ENCODE data around the gene C1orf21. TPM values are rescaled to one million over a fixed set of nuclear protein-coding genes. Genes with fewer than 3 reads are reported as not detected.

Gene C1orf21
- total and polyA plus RNA-seq, 9 donors, result 36.9 to 51.3 (median 44.3) TPM

- H3K27ac ChIP-seq (ENCODE audit: low read length), result no peak overlapping the region
- no peaks in the 10 kb centered on the region for H3K27me3 ChIP-seq (ENCODE audit: control insufficient read depth, insufficient read depth, low read length)
- WGBS (ENCODE audit: insufficient coverage), result 67% methylated on average over 1 of the region's 6 CpGs
- H3K4me3 ChIP-seq (ENCODE audit: low read length), result no peak overlapping the region
- H3K36me3 ChIP-seq (ENCODE audit: control insufficient read depth, insufficient read depth, low read length), result no peaks in the 10 kb centered on the region
- no peaks in the 10 kb centered on the region for H3K9me3 ChIP-seq (replicated peaks; ENCODE audit: control insufficient read depth, low read depth, low read length)
- peak; percentile 67 for DNase-seq
- peaks cover 8% of the 10 kb centered on the region for H3K4me1 ChIP-seq (ENCODE audit: control insufficient read depth, insufficient read depth, low read length)
Measured at GRCh38 chr1:184392067-184392466, 5.2 kb downstream of the C1orf21 start.

DNA sequence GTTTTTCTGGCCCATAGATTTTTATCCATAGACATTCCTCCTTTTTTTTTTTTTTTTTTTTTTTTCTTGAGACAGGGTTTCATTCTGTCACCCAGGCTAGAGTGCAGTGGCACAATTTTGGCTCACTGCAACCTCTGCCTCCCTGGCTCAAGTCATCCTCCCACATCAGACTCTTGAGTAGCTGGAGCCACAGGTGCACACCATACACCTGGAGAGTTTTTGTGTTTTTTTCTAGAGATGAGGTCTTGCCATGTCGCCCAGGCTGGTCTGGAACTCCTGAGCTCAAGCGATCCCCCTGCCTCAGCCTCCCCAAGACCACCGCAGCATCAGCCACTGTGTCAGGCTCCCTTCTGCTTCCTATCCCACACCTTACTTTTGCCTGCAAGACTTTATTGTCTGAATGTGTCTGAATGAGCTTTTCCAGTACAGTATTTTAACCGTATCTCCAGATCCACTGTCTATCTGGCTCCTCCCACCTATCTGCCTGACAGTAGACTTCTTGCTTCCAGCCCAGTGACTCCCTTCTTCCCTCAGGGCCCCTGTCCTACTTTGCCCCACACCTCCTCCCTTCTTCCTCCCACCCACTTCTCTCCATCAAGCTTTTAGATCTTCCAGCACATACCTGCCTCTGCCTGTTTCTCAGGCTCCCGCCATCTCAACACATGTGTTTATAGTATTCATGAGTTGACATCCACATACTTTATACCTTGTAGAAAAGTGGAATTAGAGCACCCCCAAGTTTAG, 6.1 kb downstream of the C1orf21 start:
- Histone ChIP-seq H3K4me3 (ENCODE audit: low read length) (no peak overlapping the region), H3K27me3 (ENCODE audit: control insufficient read depth, insufficient read depth, low read length) (no peaks in the 10 kb centered on the region), H3K27ac (ENCODE audit: low read length) (peak overlapping the region; percentile 0), H3K36me3 (ENCODE audit: control insufficient read depth, insufficient read depth, low read length) (no peaks in the 10 kb centered on the region), H3K4me1 (ENCODE audit: control insufficient read depth, insufficient read depth, low read length) (peaks cover 8% of the 10 kb centered on the region), H3K9me3 (replicated peaks; ENCODE audit: control insufficient read depth, low read depth, low read length) (no peaks in the 10 kb centered on the region)
- WGBS (ENCODE audit: insufficient coverage), result 85% methylated on average over 4 of the region's 5 CpGs
- no peak for DNase-seq

GRCh38 chr1:184393962-184394361, 7.1 kb downstream of the C1orf21 start:
- Histone ChIP-seq H3K9me3 (replicated peaks; ENCODE audit: control insufficient read depth, low read depth, low read length) (no peaks in the 10 kb centered on the region), H3K36me3 (ENCODE audit: control insufficient read depth, insufficient read depth, low read length) (no peaks in the 10 kb centered on the region), H3K4me3 (ENCODE audit: low read length) (no peak overlapping the region), H3K27me3 (ENCODE audit: control insufficient read depth, insufficient read depth, low read length) (no peaks in the 10 kb centered on the region), H3K27ac (ENCODE audit: low read length) (peak overlapping the region; percentile 60), H3K4me1 (ENCODE audit: control insufficient read depth, insufficient read depth, low read length) (peaks cover 2% of the 10 kb centered on the region)
- DNase-seq, result peak; percentile 90

GRCh38 chr1:184395370-184395769, 8.5 kb downstream of the C1orf21 start:
- Histone ChIP-seq H3K9me3 (replicated peaks; ENCODE audit: control insufficient read depth, low read depth, low read length) (no peaks in the 10 kb centered on the region), H3K27ac (ENCODE audit: low read length) (no peak overlapping the region), H3K4me3 (ENCODE audit: low read length) (no peak overlapping the region), H3K27me3 (ENCODE audit: control insufficient read depth, insufficient read depth, low read length) (no peaks in the 10 kb centered on the region), H3K36me3 (ENCODE audit: control insufficient read depth, insufficient read depth, low read length) (no peaks in the 10 kb centered on the region), H3K4me1 (ENCODE audit: control insufficient read depth, insufficient read depth, low read length) (no peaks in the 10 kb centered on the region)
- whole genome bisulfite sequencing (ENCODE audit: insufficient coverage), result no CpG with 5 or more reads among the region's 2 CpGs
- DNase-seq, result no peak

DNA sequence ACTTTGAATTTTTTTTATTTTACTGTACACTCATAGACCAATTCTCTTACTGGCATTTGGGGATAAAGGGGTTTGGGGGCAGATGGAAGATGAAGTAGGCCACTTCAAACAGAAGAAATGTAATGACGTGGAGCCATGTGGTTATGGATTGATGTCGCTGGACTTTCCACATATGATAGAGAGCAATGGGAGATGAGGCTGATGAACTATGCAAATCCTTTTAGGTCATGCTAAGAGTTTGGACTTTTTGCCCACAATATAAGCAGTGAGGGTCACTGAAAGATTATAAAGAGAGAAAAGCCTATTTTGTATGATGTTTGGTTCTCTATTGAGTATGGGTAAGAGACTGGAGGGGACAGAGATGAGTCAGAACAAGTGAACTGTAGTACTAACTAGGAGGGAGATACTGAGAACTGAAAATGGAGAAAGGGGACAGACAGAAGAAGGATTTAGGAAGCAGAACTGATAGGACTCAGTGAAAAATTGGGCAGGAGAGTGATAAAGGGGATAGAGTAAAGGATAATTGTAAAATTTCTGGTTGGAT, 9.2 kb downstream of the C1orf21 start:
- WGBS (ENCODE audit: insufficient coverage), result 89% methylated on average over 2 of the region's 2 CpGs
- Histone ChIP-seq H3K4me1 (ENCODE audit: control insufficient read depth, insufficient read depth, low read length) (no peaks in the 10 kb centered on the region), H3K9me3 (replicated peaks; ENCODE audit: control insufficient read depth, low read depth, low read length) (no peaks in the 10 kb centered on the region), H3K36me3 (ENCODE audit: control insufficient read depth, insufficient read depth, low read length) (no peaks in the 10 kb centered on the region), H3K27me3 (ENCODE audit: control insufficient read depth, insufficient read depth, low read length) (no peaks in the 10 kb centered on the region), H3K4me3 (ENCODE audit: low read length) (no peak overlapping the region), H3K27ac (ENCODE audit: low read length) (no peak overlapping the region)
- no peak for DNase-seq

GRCh38 chr1:184399192-184399847, 12.5 kb downstream of the C1orf21 start:
- Histone ChIP-seq H3K4me1 (ENCODE audit: control insufficient read depth, insufficient read depth, low read length) (no peaks in the 10 kb centered on the region), H3K27ac (ENCODE audit: low read length) (no peak overlapping the region), H3K4me3 (ENCODE audit: low read length) (no peak overlapping the region), H3K27me3 (ENCODE audit: control insufficient read depth, insufficient read depth, low read length) (no peaks in the 10 kb centered on the region), H3K9me3 (replicated peaks; ENCODE audit: control insufficient read depth, low read depth, low read length) (no peaks in the 10 kb centered on the region), H3K36me3 (ENCODE audit: control insufficient read depth, insufficient read depth, low read length) (no peaks in the 10 kb centered on the region)
- no peak for DNase-seq
- WGBS (ENCODE audit: insufficient coverage), result no CpG with 5 or more reads among the region's 5 CpGs

- H3K4me1 ChIP-seq (ENCODE audit: control insufficient read depth, insufficient read depth, low read length), result peaks cover 3% of the 10 kb centered on the region
- no peak overlapping the region for H3K27ac ChIP-seq (ENCODE audit: low read length)
Measured at GRCh38 chr1:184403961-184404726, 17.3 kb downstream of the C1orf21 start.

DNA sequence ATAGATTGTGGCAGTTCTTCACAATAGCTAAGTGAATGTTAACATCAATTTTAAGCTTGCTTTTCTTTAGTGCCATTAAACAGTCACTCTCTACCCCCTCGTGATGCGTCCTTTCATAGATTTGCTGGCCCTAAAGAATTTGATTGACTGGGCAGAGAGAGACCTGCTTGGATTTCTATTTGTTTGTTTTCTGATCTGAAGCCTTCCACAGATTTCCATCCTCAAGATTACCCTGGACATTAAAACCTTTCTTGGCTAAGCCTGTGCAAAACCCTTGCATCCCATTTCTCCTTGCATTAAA, 17.8 kb downstream of the C1orf21 start:
- WGBS (ENCODE audit: insufficient coverage), result no CpG with 5 or more reads among the region's 2 CpGs
- Histone ChIP-seq H3K4me3 (ENCODE audit: low read length) (no peak overlapping the region), H3K27ac (ENCODE audit: low read length) (no peak overlapping the region), H3K27me3 (ENCODE audit: control insufficient read depth, insufficient read depth, low read length) (no peaks in the 10 kb centered on the region), H3K36me3 (ENCODE audit: control insufficient read depth, insufficient read depth, low read length) (no peaks in the 10 kb centered on the region), H3K4me1 (ENCODE audit: control insufficient read depth, insufficient read depth, low read length) (peaks cover 3% of the 10 kb centered on the region), H3K9me3 (replicated peaks; ENCODE audit: control insufficient read depth, low read depth, low read length) (no peaks in the 10 kb centered on the region)
- no peak for DNase-seq

More at GRCh38 chr1:184403961-184404726, 17.3 kb downstream of the C1orf21 start:
- Histone ChIP-seq H3K4me3 (ENCODE audit: low read length) (no peak overlapping the region), H3K27me3 (ENCODE audit: control insufficient read depth, insufficient read depth, low read length) (no peaks in the 10 kb centered on the region), H3K9me3 (replicated peaks; ENCODE audit: control insufficient read depth, low read depth, low read length) (no peaks in the 10 kb centered on the region), H3K36me3 (ENCODE audit: control insufficient read depth, insufficient read depth, low read length) (no peaks in the 10 kb centered on the region)
- WGBS (ENCODE audit: insufficient coverage), result no CpG with 5 or more reads among the region's 3 CpGs
- no peak for DNase-seq

GRCh38 chr1:184405094-184405800, 18.4 kb downstream of the C1orf21 start:
- Histone ChIP-seq H3K4me1 (ENCODE audit: control insufficient read depth, insufficient read depth, low read length) (peaks cover 3% of the 10 kb centered on the region), H3K4me3 (ENCODE audit: low read length) (no peak overlapping the region), H3K9me3 (replicated peaks; ENCODE audit: control insufficient read depth, low read depth, low read length) (no peaks in the 10 kb centered on the region), H3K27me3 (ENCODE audit: control insufficient read depth, insufficient read depth, low read length) (no peaks in the 10 kb centered on the region), H3K36me3 (ENCODE audit: control insufficient read depth, insufficient read depth, low read length) (no peaks in the 10 kb centered on the region), H3K27ac (ENCODE audit: low read length) (no peak overlapping the region)
- peak; percentile 25 for DNase-seq
- WGBS (ENCODE audit: insufficient coverage), result 71% methylated on average over 1 of the region's 4 CpGs

GRCh38 chr1:184405801-184406142, 18.9 kb downstream of the C1orf21 start:
- Histone ChIP-seq H3K36me3 (ENCODE audit: control insufficient read depth, insufficient read depth, low read length) (no peaks in the 10 kb centered on the region), H3K9me3 (replicated peaks; ENCODE audit: control insufficient read depth, low read depth, low read length) (no peaks in the 10 kb centered on the region), H3K4me1 (ENCODE audit: control insufficient read depth, insufficient read depth, low read length) (peaks cover 3% of the 10 kb centered on the region), H3K27ac (ENCODE audit: low read length) (no peak overlapping the region), H3K4me3 (ENCODE audit: low read length) (no peak overlapping the region), H3K27me3 (ENCODE audit: control insufficient read depth, insufficient read depth, low read length) (no peaks in the 10 kb centered on the region)
- WGBS (ENCODE audit: insufficient coverage), result no CpG with 5 or more reads among the region's 1 CpG
- no peak for DNase-seq

Measured in muscle of leg (tissue), 11 donors.